Measurements from ENCODE around the gene TSEN2. TPM values are rescaled to one million over a fixed set of nuclear protein-coding genes. Genes with fewer than 3 reads are reported as not detected.

TSEN2 gene
- polyA plus RNA-seq, 1 experiment, result 11.0 TPM

- TF ChIP-seq CTCF (IDR thresholded peaks at IDR 0.05; ENCODE audit: low read depth, low read length), result no peak
- Histone ChIP-seq H3K27me3 (ENCODE audit: control insufficient read depth, insufficient read depth, low read length) (peaks cover 4% of the 10 kb centered on the region), H3K4me3 (ENCODE audit: low read depth, low read length) (no peak overlapping the region), H3K9me3 (ENCODE audit: control insufficient read depth, insufficient read depth, low read length) (0 out of 2 replicates have a peak, but pooled peaks cover 2% of the 10 kb centered on the region), H3K27ac (ENCODE audit: low read depth, low read length) (no peak overlapping the region)
- ChIA-PET CTCF (interaction anchor here (0.6 to 1.3 kb wide), 2 partner anchors 318 to 1751 kb away, joined by 3 read pairs; no protein-coding TSS in a partner anchor), POLR2A (no interaction called here)
- DNase-seq (ENCODE audit: low read depth, low spot score), result no peak
These were observed 31.6 kb upstream of the TSEN2 start for GRCh38 chr3:12452361-12453330.

- DNase-seq (ENCODE audit: low read depth, low spot score), result no peak
These were observed 30.0 kb upstream of the TSEN2 start for GRCh38 chr3:12454076-12454815.

GRCh38 chr3:12454816-12455121, 29.5 kb upstream of the TSEN2 start:
- no peaks in the 10 kb centered on the region for H3K27me3 ChIP-seq (ENCODE audit: control insufficient read depth, insufficient read depth, low read length)
- no peak overlapping the region for H3K27ac ChIP-seq (ENCODE audit: low read depth, low read length)
- H3K9me3 ChIP-seq (ENCODE audit: control insufficient read depth, insufficient read depth, low read length), result 0 out of 2 replicates have a peak, but pooled peaks cover 2% of the 10 kb centered on the region
- DNase-seq (ENCODE audit: low read depth, low spot score), result no peak
- no peak for TF ChIP-seq CTCF (IDR thresholded peaks at IDR 0.05; ENCODE audit: low read depth, low read length)
- ChIA-PET POLR2A (no interaction called here), CTCF (interaction anchor here (0.6 to 1.0 kb wide), 2 partner anchors 19 to 23 kb away, joined by 3 read pairs; no protein-coding TSS in a partner anchor)
- H3K4me3 ChIP-seq (ENCODE audit: low read depth, low read length), result no peak overlapping the region

More at GRCh38 chr3:12454076-12454815, 30.0 kb upstream of the TSEN2 start:
- Histone ChIP-seq H3K27ac (ENCODE audit: low read depth, low read length) (no peak overlapping the region), H3K27me3 (ENCODE audit: control insufficient read depth, insufficient read depth, low read length) (no peaks in the 10 kb centered on the region), H3K9me3 (ENCODE audit: control insufficient read depth, insufficient read depth, low read length) (0 out of 2 replicates have a peak, but pooled peaks cover 2% of the 10 kb centered on the region), H3K4me3 (ENCODE audit: low read depth, low read length) (no peak overlapping the region)
- TF ChIP-seq CTCF (IDR thresholded peaks at IDR 0.05; ENCODE audit: low read depth, low read length), result no peak; the same call in 1 of the 2 replicates
- POLR2A ChIA-PET, result no interaction called here
- CTCF ChIA-PET, result interaction anchor here (0.6 to 1.0 kb wide), 2 partner anchors 20 to 24 kb away, joined by 3 read pairs; no protein-coding TSS in a partner anchor

- Histone ChIP-seq H3K27me3 (ENCODE audit: control insufficient read depth, insufficient read depth, low read length) (no peaks in the 10 kb centered on the region), H3K4me3 (ENCODE audit: low read depth, low read length) (no peak overlapping the region), H3K9me3 (ENCODE audit: control insufficient read depth, insufficient read depth, low read length) (0 out of 2 replicates have a peak, but pooled peaks cover 2% of the 10 kb centered on the region), H3K27ac (ENCODE audit: low read depth, low read length) (no peak overlapping the region)
- DNase-seq (ENCODE audit: low read depth, low spot score), result no peak
- TF ChIP-seq CTCF (IDR thresholded peaks at IDR 0.05; ENCODE audit: low read depth, low read length), result no peak
- CTCF ChIA-PET, result interaction anchor here (1.1 kb wide), 1 partner anchor 24 kb away, joined by 3 read pairs; no protein-coding TSS in a partner anchor
- POLR2A ChIA-PET, result no interaction called here
These were observed 28.5 kb upstream of the TSEN2 start for GRCh38 chr3:12455740-12456139.
